ENCODE data around the gene LRRC8D.
"Not testable (repeated sequence)": the region's sequence is repeated elsewhere in the genome, so short reads cannot be mapped to it uniquely, and the experiment has no call there.

Gene LRRC8D

DNA sequence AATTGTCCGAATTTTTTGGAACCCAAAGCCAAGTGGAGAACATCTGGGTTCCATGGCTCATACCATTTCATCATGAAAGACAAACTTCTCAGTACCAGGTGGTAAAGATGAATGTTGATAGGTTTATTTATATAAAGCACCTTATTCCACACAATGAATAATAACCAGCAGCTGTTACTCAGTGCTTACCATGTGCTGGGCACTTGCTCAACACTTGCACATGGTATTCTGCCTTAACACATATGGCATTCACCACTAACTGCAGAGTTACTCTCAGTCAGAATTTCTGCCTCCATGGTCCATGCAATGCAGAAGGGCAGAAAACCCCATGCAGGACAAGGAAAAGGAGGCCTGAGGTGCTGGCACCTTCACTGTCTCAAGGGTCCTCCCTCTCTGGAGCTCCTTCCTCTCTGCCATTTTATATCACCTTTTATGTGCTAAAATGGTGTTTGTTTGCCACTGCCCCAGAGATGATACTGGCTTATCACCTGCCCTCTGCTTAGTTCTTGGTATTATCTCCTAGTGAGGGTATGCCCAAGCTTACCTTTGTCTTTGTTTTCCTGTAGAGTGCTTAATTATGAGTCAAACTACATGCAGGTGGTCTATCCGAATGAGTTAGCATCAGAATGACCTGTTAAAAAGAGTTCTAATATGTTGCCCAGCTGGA is 97.4 kb downstream of the LRRC8D start:
- no peak for DNase-seq

DNA sequence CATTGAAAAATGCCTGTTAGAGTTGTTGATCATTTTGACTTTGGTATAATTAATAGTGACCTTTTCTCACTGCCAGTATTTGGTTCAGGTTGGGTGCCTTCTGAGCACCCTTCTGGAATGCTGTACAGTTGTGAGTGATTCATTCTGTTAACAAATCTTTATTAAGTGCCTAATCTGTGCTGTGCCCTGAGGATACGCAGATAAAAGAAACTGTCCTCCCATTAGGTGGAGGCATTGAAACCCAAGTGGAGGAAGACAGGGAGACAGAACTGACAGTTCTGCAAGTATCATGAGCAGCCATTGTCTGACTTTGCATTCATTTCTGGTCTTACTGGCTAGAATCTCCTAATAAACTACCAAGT is 97.9 kb downstream of the LRRC8D start:
- no peak for DNase-seq

DNA sequence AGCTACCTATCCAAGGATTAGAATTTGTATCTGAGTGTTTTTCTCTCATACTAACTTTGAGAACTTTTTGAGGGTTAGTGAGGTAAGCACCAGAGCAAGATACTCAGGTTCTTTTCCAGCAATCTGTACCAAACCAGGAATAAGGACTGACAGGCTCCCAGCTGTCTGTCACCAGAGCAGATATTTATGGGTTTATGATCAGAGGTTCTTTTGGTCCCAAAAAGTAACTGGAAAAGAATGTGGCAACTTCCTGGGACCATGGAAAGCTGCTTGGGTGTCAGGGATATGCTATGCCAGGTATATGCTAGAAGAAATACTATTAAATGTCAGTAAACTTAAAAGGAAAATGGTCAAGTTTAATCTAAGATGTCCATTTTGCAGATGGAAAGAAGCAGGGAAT is 98.3 kb downstream of the LRRC8D start:
- no peak for DNase-seq

DNA sequence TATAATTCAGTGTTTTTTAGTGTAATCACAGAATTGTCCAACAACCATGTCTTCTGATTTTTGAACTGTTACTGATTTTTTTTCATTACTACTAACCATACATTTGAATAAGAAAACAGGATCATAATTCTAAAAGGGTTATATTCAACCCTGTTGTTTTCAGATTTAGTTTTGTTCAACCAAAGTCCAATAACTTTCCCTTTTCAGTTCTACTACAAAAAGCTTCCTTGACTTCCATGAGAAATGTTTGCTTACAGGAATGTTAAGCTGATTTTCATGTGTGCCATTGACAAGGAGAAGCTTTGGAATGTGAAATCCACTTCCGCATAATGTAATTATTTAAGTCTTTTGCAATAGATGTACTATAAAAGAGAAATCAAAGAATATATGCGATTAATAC is 102.1 kb downstream of the LRRC8D start:
- DNase-seq = no peak

DNA sequence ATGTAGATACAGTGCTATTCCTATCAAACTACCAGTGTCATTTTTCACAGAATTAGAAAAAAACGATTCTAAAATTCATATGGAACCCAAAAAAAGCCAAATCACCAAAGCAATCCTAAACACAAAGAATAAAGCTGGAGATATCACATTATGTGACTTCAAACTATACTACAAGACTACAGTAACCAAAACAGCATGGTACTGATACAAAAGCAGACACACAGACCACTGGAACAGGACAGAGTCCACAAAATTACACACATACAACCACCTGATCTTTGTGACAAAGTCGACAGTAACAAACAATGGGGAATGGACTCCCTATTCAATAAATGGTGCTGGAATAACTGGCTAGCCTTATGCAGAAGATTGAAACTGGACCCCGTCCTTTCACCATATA is 102.7 kb downstream of the LRRC8D start:
- no peak for DNase-seq

DNA sequence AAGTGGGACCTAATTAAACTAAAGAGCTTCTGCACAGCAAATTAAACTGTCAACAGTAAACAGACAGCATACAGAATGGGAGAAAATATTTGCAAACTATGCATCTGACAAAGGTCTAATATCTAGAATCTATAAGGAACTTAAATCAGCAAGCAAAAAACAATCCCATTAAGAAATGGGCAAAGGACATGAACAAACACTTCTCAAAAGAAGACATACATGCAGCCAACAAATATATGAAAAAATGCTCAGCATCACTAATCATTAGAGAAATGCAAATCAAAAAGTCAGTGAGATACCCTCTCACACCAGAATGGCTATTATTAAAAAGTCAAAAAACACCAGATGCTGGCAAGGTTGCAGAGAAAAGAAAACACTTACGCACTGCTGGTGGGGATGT is 103.2 kb downstream of the LRRC8D start:
- DNase-seq = not testable (repeated sequence)

DNA sequence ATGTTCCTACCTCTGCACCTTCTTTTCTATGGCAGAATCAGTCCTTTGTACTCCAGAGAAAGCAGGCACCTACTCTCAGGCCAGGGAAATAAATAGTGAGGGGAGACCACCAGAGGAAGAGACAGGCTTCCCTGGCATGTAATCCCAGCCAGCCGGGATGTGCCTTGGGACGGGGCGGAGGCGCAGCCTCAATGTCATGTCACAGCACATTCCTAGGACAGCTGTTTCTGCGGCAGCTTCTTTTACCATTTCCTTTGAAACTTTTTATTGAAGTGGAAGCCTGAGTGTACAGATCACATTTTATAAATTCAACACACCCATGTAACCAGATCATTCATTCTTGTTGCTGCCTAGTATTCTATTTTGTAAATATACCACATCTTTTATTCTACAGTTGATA is 106.2 kb downstream of the LRRC8D start:
- DNase-seq = no peak

DNA sequence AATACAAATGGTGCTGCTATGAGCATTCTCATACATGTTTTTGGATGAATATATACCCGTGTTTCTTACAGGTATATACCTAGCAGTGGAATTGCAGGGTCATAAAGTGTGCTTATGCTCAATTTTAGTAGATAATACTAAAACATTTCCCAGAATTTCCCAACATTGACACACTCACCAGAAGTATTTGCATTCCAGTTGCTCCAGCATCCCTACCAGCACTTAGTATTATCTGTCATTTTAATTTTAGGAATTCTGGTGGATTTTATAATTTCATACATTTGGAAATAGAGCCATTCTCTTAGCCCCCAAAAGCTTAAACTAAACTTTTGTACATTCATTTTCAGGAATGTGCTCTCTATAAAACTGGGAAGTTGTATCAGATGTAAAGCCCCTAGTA is 106.6 kb downstream of the LRRC8D start:
- DNase-seq = no peak

DNA sequence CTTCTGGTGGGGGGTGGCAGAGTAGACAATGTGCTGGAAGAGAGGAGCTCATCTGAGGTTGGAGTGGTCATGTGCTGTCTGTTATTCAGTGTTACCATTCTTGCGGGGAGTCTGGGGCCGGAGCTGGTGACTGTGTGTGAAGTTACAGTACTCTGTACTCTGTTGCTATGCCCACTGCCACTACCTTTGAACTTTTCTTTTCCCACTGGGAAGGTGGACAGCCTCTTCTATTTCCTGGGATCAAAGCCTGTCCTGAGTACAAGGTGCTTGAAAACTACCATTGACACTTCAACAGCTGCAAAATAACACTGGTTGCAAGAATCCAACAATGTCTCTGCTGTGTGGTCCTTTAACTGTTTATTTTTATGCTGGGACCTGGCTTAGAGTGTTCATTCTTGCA is 107.7 kb downstream of the LRRC8D start:
- no peak for DNase-seq

DNA sequence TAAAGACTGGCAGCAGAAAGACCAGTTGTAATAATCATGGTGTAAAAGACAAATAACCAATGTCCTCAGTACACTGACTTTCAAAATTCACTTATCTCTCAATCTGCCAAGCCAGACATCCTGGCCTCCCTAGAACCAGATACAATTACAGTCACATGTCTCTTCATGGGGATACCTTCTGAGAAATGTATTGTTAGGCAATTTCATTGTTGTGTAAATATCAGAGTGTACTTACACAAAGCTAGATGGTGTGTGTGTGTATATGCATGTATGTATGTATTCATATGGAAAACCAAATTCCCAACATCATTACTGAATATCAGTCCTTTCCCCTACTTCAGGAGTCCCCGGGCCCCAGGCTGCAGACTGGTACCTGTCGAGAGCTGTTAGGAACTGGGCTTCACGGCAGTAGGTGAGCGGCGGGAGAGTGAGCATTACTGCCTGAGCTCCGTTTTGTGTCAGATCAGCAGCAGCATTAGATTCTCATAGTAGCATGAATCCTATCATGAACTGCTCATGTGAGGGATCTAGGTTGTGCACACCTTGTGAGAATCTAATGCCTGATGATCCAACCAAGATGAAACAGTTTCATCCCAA is 108.7 kb downstream of the LRRC8D start:
- DNase-seq = no peak

DNA sequence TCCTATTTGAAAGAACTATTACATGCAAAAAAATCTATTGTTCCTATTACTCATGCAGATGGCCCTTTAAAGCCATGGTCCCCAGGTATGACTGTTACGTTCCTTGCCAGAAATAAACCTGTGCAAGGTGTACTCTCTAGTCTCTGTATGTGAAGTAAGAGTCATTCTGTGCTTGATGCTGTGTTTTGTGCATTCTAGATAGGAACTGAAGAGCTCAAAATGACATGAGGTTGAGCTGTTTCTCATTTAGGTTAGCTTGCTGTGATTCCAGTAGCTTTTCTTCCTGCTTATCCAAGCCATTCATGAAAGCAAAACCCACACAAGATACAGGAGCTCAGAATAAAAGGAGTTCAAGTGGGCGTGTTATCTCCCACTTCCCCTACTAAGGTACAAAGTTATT is 109.7 kb downstream of the LRRC8D start:
- no peak for DNase-seq

DNA sequence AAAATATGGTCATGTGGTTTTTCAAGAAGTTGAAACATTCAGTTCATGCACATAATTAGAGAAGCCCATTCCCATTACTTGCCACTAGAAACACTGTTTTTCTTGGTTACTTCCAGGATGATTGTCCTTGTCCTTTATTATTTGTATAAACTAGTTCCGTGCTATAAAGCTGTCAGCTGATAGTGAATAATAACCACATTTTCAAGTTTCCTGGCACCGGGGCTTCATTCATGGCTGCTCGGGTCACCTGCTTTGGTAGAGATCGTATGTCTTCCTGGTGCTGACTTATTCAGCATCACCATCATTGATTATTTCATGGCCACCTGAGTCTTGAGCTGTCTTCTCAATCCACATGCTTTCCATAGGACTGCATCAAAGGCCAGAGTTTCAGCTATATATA is 111.1 kb downstream of the LRRC8D start:
- no peak for DNase-seq

DNA sequence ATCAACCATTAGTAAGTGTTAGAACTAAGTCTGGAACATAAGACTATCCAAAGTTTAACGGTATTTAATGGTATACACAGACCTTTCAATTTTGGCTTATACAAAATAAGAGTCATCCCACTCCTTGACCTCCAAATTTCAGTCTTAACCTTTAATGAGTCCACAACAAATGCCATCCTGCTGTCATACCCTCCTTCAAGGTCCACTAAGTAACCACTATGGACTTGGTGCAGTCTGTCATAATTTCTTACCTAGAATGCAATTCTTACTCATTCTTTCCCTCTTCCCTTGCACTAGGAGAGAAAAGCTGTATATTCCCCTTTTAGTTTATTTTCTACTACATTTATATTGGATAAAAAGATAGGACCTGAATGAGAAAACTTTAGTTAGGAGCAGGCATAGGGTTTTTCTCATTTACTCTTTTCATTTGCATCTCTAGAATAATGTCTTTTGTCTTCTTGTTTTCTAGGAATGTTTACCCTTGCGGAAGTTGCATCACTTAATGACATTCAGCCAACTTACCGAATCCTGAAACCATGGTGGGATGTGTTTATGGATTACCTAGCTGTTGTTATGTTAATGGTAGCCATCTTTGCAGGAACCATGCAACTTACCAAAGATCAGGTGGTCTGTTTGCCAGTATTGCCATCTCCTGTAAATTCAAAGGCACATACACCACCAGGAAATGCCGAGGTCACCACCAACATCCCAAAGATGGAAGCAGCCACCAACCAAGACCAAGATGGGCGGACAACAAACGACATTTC is 111.9 kb downstream of the LRRC8D start:
- DNase-seq = no peak

DNA sequence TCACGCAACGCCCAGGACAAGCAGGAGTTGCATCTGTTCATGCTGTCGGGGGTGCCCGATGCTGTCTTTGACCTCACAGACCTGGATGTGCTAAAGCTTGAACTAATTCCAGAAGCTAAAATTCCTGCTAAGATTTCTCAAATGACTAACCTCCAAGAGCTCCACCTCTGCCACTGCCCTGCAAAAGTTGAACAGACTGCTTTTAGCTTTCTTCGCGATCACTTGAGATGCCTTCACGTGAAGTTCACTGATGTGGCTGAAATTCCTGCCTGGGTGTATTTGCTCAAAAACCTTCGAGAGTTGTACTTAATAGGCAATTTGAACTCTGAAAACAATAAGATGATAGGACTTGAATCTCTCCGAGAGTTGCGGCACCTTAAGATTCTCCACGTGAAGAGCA is 113.6 kb downstream of the LRRC8D start:
- DNase-seq = no peak

DNA sequence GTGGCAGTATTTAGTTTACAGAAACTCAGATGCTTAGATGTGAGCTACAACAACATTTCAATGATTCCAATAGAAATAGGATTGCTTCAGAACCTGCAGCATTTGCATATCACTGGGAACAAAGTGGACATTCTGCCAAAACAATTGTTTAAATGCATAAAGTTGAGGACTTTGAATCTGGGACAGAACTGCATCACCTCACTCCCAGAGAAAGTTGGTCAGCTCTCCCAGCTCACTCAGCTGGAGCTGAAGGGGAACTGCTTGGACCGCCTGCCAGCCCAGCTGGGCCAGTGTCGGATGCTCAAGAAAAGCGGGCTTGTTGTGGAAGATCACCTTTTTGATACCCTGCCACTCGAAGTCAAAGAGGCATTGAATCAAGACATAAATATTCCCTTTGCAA is 114.4 kb downstream of the LRRC8D start:
- DNase-seq = no peak

DNA sequence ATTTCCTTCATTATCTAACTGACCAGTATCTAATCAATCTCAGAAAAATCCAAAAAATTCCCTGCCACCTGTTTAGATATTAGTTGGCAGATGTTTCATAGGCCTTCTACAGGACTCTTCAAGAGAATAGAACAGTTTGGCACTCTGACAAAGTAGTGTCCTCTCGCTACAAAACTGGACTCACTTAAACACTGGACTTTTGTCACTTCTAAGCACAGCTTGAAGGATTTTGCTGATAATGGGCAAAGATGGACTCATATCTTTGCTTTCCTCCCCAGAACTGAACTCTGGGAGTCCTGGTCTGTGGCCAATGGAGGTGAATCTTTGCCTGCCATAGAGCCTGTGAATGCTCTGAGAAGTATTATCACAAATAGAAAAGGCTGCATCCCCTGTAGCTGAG is 115.9 kb downstream of the LRRC8D start:
- no peak for DNase-seq

DNA sequence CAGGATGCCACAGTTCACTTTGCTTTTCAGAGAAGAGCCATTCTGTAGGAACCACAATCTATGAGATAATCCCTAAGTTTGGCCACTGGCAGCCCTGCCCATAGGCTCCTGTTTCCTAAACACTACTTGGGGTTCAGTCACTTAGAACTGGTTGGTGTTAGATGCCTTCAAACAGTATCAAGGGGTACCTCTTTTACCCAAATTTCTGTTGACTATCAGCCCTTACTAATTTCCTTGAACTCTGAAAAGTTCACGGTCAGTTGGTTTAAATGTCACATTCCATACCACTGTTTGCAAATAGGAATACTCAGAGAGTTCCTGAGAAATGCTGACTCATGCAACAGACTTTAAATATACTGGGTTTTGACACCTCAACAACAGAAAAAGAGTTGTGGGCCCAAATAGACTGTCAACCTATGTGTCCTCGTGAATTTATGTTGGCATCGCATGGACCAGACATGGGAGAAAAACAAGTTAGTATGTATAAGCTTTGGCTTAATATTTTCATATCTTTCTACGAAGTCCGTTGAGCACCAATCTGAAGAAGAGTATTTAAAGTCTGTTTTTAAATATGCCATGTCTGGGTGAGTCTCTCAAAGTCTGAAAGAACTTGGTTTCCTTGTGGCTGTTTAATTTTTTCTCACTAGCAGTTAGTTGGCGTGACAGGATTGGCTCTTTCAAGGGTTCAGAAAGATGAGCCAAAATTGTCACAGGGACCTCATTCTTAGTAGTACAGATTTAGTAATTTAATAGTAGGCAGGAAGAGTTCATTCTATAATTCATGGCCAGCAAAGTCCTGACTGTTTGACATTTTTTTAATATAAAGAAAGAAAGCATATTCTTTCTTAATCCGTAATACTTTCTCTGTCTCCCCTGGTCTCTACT is 117.6 kb downstream of the LRRC8D start:
- no peak for DNase-seq

DNA sequence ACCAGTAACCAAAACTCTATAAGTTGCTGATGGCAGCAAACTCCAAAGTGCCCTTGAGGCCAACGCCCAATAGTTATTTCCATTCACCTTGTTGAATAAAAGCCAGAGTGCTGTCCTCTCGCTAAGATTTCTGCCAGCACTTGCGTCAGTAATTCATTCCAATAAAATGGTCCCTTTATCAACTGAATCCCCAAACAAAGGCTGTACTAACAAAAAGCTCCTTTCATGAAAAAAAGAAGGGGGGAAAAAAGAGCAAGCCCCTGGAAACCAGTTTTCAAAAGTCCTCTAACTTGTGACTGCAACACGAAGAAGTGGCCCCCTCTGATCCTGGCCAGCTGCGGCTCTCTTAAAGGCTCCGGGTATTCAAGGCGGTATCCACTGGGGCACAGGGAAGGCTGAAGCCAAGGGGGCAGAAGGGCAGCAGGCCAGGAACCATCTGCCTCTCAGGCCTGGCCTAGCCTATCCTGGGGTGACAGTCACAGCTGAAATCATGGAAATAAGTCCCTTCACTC is 118.3 kb downstream of the LRRC8D start:
- DNase-seq = no peak

DNA sequence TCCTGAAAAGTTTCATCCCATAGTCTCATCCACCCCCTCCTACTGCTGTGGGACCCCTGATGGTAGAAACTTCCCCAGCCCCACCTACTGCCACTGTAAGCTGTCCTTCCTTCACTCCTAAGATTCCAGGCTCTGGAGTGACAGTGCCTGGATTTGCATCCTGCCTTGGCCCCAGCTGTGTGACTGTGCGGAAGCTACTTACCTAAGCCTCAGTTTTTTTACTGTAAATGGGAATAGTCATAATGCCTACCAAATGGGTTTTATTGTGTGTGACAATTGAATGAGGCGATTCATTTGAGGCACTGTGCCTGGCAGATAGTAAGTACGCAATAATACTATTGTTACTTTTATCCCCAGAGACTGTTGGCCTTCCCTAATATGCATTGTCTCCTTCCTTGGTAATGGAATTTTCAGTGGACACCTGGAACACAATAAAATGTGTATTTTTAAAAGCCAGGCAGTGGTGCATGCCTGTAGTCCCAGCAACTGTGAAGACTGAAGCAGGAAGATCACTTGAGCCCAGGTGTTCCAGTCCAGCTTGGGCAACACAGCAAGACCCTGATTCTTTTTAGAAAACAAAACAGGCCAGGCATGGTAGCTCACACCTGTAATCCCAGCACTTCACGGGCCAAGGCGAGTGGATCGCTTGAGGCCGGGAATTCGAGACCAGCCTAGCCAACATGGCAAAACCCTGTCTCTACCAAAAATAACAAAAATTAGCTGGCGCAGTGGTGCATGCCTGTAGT is 119.0 kb downstream of the LRRC8D start:
- no peak for DNase-seq

DNA sequence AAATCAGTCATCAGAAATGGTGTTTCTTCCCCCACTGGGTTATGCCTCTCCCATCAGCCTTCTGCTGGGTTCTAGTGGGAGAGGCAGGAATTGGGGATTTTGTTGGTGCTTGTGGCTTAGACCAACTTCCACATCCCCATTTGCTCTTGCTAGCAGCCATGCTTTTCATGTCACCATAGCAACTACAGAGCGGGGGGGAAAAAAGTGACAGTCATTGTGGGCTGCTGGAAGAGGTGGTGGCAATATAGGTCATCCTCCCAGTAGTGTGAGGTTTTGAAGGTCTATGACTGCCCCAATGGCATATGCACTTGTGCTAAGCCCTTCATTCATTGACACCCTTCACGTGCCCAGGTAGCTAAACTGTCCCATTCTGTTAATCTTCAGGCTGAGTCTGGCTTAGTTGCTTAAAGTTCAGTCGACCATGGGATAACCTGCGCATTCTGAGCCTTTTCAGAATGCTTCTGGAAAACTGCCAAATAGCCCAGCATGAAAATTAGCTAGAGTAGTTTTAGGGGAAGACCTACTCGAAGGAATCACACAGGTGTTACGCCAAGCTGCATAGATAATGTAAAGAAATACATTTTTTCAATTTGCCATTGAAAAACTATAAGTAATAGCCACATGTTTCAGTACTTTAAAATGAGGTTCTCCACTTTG is 120.4 kb downstream of the LRRC8D start:
- DNase-seq = no peak

DNA sequence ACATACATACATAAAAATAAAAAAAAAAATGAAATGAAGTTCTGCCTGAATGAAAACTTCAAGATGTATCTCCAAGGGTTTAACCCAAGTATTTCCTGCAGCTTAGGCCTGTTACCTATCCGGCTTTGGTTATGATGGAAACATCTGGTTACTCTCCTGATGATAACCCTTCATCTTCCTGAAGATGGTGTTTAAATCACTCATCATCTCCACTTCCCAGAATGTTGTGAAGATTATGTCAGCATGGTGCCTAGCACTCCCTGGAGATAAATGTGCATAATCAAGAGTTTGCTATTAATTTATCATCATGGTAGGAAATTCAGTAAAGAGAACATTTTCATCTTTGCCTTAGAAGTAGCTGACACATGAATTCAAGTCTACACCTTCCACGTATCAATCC is 121.2 kb downstream of the LRRC8D start:
- no peak for DNase-seq

All from islet precursor cell (in vitro differentiated cells).